HUDEP-2 (cell line): ENCODE data around the gene SLC6A6.

ENCODE experiments used
- DNase-seq, 76 experiments: peaks; one replicate each; lab custom pipeline; 2025; ENCODE audit not compliant: unreplicated experiment in 76 of 76; lab: John Stamatoyannopoulos, UW

The SLC6A6 gene

GRCh38 chr3:14402304-14402811 is at the start of gene SLC6A6:
TSS of gene SLC6A6 (plus strand) at chr3:14402606. CDS start at chr3:14443635, 41,029 bp downstream.
- peak in 74 of 76 experiments; percentile 17 to 90 (median 78) for DNase-seq

GRCh38 chr3:14353502-14353901 is 48.9 kb upstream of the SLC6A6 start:
- DNase-seq = no peak

- no peak for DNase-seq
Observed at GRCh38 chr3:14357463-14357862, 44.9 kb upstream of the SLC6A6 start.

- DNase-seq = no peak
Observed at GRCh38 chr3:14358426-14359211, 43.8 kb upstream of the SLC6A6 start.

- no peak for DNase-seq
Observed at GRCh38 chr3:14359348-14359747, 43.1 kb upstream of the SLC6A6 start.

- DNase-seq = no peak
Observed at GRCh38 chr3:14360123-14360881, 42.1 kb upstream of the SLC6A6 start.

- DNase-seq = no peak
Observed at GRCh38 chr3:14361068-14361677, 41.2 kb upstream of the SLC6A6 start.

GRCh38 chr3:14362890-14363289 is 39.5 kb upstream of the SLC6A6 start:
- DNase-seq = no peak

GRCh38 chr3:14363379-14363778 is 39.0 kb upstream of the SLC6A6 start:
- DNase-seq = no peak

GRCh38 chr3:14363991-14364390 is 38.4 kb upstream of the SLC6A6 start:
- DNase-seq = no peak

- no peak for DNase-seq
Observed at GRCh38 chr3:14364580-14365292, 37.7 kb upstream of the SLC6A6 start.

GRCh38 chr3:14366248-14366647 is 36.2 kb upstream of the SLC6A6 start:
- no peak for DNase-seq

- no peak for DNase-seq
Observed at GRCh38 chr3:14366915-14367823, 35.2 kb upstream of the SLC6A6 start.

GRCh38 chr3:14368146-14368545 is 34.3 kb upstream of the SLC6A6 start:
- no peak for DNase-seq

GRCh38 chr3:14368885-14369284 is 33.5 kb upstream of the SLC6A6 start:
- no peak for DNase-seq

GRCh38 chr3:14369675-14370669 is 32.4 kb upstream of the SLC6A6 start:
- peak in 5 of 76 experiments; percentile 1 to 20 (median 9) for DNase-seq

- DNase-seq = no peak
Observed at GRCh38 chr3:14370720-14371572, 31.5 kb upstream of the SLC6A6 start.
